Mesendoderm (in vitro differentiated cells): ENCODE data around the gene TATDN3.
"Not testable (repeated sequence)": the region's sequence is repeated elsewhere in the genome, so short reads cannot be mapped to it uniquely, and the experiment has no call there.

Source experiments
- DNase-seq: peaks from one replicate; pipeline ENCODE4 v3.0.0; 2013
- H2AK5ac ChIP-seq: 2 replicates; pipeline ENCODE4 v1.6.1; 2013; ENCODE audit warnings: low read length, inconsistent platforms
- H2BK120ac ChIP-seq: 2 replicates; pipeline ENCODE4 v1.6.1; 2013; ENCODE audit warnings: low read depth, mild to moderate bottlenecking, low read length, moderate library complexity, mixed read lengths
- H2BK15ac ChIP-seq: replicated peaks from 2 replicates; pipeline ENCODE4 v1.6.1; 2013; ENCODE audit warnings: low read depth, mild to moderate bottlenecking, moderate library complexity
- H2BK5ac ChIP-seq: 2 replicates; pipeline ENCODE4 v1.6.1; 2013; ENCODE audit warnings: low read length, inconsistent platforms
- H3K18ac ChIP-seq: 2 replicates; pipeline ENCODE4 v1.6.1; 2013; ENCODE audit warnings: mild to moderate bottlenecking, low read length, mixed read lengths
- H3K23ac ChIP-seq: one replicate; pipeline ENCODE4 v1.6.1; 2013; ENCODE audit warnings: low read length
- H3K27ac ChIP-seq: 2 replicates; pipeline ENCODE4 v1.5.1; 2013; ENCODE audit warnings: low read depth, mild to moderate bottlenecking, inconsistent platforms, low read length, moderate library complexity
- H3K27me3 ChIP-seq: 2 replicates; pipeline ENCODE4 v1.6.1; 2013; ENCODE audit warnings: low read length, control low read depth, mild to moderate bottlenecking, inconsistent platforms; ENCODE audit not compliant: insufficient read depth, poor library complexity
- H3K36me3 ChIP-seq: 2 replicates; pipeline ENCODE4 v1.6.1; 2013; ENCODE audit warnings: low read length, inconsistent platforms; ENCODE audit not compliant: control insufficient read depth, insufficient read depth
- H3K4ac ChIP-seq: one replicate; pipeline ENCODE4 v1.6.1; 2013; ENCODE audit warnings: low read depth, mild to moderate bottlenecking, low read length, moderate library complexity
- H3K4me1 ChIP-seq: 2 replicates; pipeline ENCODE4 v1.6.1; 2013; ENCODE audit warnings: low read depth, low read length, inconsistent platforms; ENCODE audit not compliant: control insufficient read depth
- H3K4me2 ChIP-seq: 2 replicates; pipeline ENCODE4 v1.6.1; 2013; ENCODE audit warnings: low read length
- H3K4me3 ChIP-seq: 2 replicates; pipeline ENCODE4 v1.5.1; 2013; ENCODE audit warnings: mild to moderate bottlenecking, low read length
- H3K56ac ChIP-seq: one replicate; pipeline ENCODE4 v1.6.1; 2013; ENCODE audit warnings: low read length
- H3K79me1 ChIP-seq: 2 replicates; pipeline ENCODE4 v1.6.1; 2013; ENCODE audit warnings: low read length, inconsistent platforms
- H3K79me2 ChIP-seq: 2 replicates; pipeline ENCODE4 v1.6.1; 2013; ENCODE audit warnings: mild to moderate bottlenecking, low read length; ENCODE audit not compliant: control insufficient read depth, insufficient read depth
- H3K9ac ChIP-seq: 2 replicates; pipeline ENCODE4 v1.6.1; 2013; ENCODE audit warnings: low read length, inconsistent platforms
- H4K5ac ChIP-seq: one replicate; pipeline ENCODE4 v1.6.1; 2013; ENCODE audit warnings: low read length
- H4K8ac ChIP-seq: one replicate; pipeline ENCODE4 v1.6.1; 2013; ENCODE audit warnings: low read depth, mild to moderate bottlenecking, control low read depth, low read length, moderate library complexity
- WGBS: extraction: QIAGEN DNeasy Blood & Tissue Kit; methylation state at CpG from one replicate; pipeline ENCODE4 v1.1.7; 2013; ENCODE audit warnings: low lambda C conversion rate, missing lambda C conversion rate; ENCODE audit not compliant: insufficient coverage; ENCODE audit errors: extremely low coverage; 5-methylcytosine and 5-hydroxymethylcytosine counted together

TATDN3 gene

DNA sequence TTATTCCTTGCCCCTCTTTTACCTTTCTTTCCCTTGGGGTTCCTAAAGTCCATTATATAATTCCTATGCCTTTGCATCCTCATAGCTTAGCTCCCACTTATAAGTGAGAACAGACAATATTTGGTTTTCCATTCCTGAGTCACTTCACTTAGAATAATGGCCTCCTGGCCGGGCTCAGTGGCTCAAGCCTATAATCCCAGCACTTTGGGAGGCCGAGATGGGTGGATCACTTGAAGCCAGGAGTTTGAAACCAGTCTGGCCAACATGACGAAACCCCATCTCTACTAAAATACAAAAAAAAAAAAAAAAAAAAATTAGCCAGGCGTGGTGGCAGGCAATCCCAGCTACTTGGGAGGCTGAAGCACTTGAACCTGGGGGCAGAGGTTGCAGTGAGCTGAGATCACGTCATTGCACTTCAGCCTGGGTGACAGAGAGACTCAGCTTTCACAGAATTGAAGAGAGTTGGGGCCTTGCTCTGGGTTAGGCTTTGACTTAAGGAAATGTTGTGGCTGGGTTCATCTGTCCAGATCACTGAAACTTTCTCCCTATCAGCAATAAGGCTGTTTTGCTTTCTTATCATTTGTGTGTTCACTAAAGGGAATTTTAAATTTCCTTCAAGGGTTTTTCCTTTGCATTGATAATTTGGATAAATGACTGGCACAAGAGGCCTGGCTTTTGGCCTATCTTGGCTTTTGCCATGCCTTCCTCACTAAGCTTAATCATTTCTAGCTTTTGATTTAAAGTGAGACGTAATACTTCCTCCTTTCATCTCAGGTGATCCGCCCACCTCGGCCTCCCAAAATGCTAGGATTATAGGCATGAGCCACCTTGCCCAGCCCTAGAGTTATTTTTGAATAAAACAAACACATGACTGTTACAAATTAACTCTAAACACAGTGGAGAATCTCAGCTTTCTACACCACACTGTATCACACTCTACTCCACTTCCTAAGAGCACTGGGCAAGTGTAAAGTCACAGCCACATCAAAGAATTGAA, 41.8 kb downstream of the TATDN3 start:
- H3K36me3 ChIP-seq, DNase-seq, H3K27me3 ChIP-seq: not testable (repeated sequence)

GRCh38 chr1:212838145-212838544, 46.5 kb downstream of the TATDN3 start:
- no peak overlapping the region for H3K18ac ChIP-seq
- no CpG with 5 or more reads among the region's 5 CpGs for WGBS
- H3K4ac ChIP-seq = no peak overlapping the region
- H3K36me3 ChIP-seq = no peaks in the 10 kb centered on the region
- DNase-seq = no peak
- H3K27ac ChIP-seq = no peak overlapping the region
- no peak overlapping the region for H3K4me2 ChIP-seq
- no peak overlapping the region for H4K5ac ChIP-seq
- no peaks in the 10 kb centered on the region for H3K79me2 ChIP-seq
- no peak overlapping the region for H3K56ac ChIP-seq
- no peaks in the 10 kb centered on the region for H3K4me1 ChIP-seq
- no peak overlapping the region for H2AK5ac ChIP-seq
- no peak overlapping the region for H3K9ac ChIP-seq
- no peaks in the 10 kb centered on the region for H3K27me3 ChIP-seq
- H3K79me1 ChIP-seq = no peaks in the 10 kb centered on the region
- H2BK5ac ChIP-seq = no peak overlapping the region
- H3K4me3 ChIP-seq = no peak overlapping the region
- no peak overlapping the region for H4K8ac ChIP-seq
- H2BK120ac ChIP-seq = no peak overlapping the region
- H2BK15ac ChIP-seq = no peak overlapping the region
- no peak overlapping the region for H3K23ac ChIP-seq

More for the DNA sequence above, 41.8 kb downstream of the TATDN3 start:
- H3K4me2 ChIP-seq, H3K56ac ChIP-seq, H3K4me3 ChIP-seq, H3K23ac ChIP-seq, H4K5ac ChIP-seq, H3K4ac ChIP-seq, H2BK15ac ChIP-seq, H3K18ac ChIP-seq, H3K79me1 ChIP-seq, H3K9ac ChIP-seq, H2AK5ac ChIP-seq, H2BK120ac ChIP-seq, H4K8ac ChIP-seq, H3K79me2 ChIP-seq, H3K4me1 ChIP-seq, H3K27ac ChIP-seq, H2BK5ac ChIP-seq: not testable (repeated sequence)
- WGBS = no CpG with 5 or more reads among the region's 8 CpGs

DNA sequence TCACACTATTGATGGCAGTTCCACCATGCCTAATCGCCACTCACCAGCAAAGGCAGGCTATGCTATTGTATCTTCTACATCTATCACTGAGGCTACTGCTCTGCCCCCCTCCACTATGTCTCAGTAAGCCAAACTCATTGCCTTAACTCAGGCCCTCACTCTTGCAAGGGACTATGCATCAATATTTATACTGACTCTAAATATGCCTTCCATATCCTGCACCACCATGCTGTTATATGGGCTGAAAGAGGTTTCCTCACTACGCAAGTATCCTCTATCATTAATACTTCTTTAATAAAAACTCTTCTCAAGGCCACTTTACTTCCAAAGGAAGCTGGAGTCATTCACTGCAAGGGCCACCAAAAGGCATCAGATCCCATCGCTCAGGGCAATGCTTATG, 52.8 kb downstream of the TATDN3 start:
- H2BK5ac ChIP-seq, H2AK5ac ChIP-seq, H3K36me3 ChIP-seq, H3K27me3 ChIP-seq, H3K56ac ChIP-seq, H2BK120ac ChIP-seq, H3K23ac ChIP-seq, H3K4me1 ChIP-seq, H3K18ac ChIP-seq, H3K79me2 ChIP-seq, H3K27ac ChIP-seq, H3K4me2 ChIP-seq, H2BK15ac ChIP-seq, H3K9ac ChIP-seq, DNase-seq, H4K5ac ChIP-seq, H4K8ac ChIP-seq, H3K4ac ChIP-seq, H3K4me3 ChIP-seq, H3K79me1 ChIP-seq: not testable (repeated sequence)
- WGBS = no CpG with 5 or more reads among the region's 3 CpGs

DNA sequence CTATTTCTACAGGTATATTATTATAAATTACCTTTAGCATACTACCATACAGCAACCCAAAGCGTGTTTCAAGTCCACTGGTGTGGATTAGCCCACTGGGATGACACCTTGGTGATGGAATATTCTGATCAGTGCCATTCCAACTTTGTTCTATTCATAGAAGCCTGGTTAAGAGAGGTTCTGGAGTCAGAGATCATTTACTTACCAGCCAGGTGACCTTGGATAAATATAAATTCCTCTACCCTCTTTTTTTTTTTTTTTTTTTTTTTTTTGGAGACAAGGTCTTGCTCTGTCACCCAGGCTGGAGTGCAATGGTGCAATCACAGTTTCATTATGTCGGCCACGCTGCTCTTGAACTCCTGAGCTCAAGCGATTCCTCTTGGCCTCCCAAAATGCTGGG, 55.9 kb downstream of the TATDN3 start, which contains the start of gene SPATA45:
Gene SPATA45 (minus strand): TSS at position 101 of the 400 bp plus-strand sequence. CDS start 11,500 bp downstream, outside the sequence.
- no peaks in the 10 kb centered on the region for H3K36me3 ChIP-seq
- no peak within 1 kb of the TSS for H3K23ac ChIP-seq
- H3K79me2 ChIP-seq = no peaks in the 10 kb centered on the region
- H3K4me1 ChIP-seq = no peaks in the 10 kb centered on the region
- no peak within 1 kb of the TSS for H2BK120ac ChIP-seq
- no peak for DNase-seq
- no peak within 1 kb of the TSS for H2AK5ac ChIP-seq
- peak within 1 kb of the TSS; percentile 3 for H3K56ac ChIP-seq
- H3K4me3 ChIP-seq = no peak within 1 kb of the TSS
- H2BK5ac ChIP-seq = no peak within 1 kb of the TSS
- no peaks in the 10 kb centered on the region for H3K79me1 ChIP-seq
- no peak within 1 kb of the TSS for H3K27ac ChIP-seq
- no peak within 1 kb of the TSS for H3K18ac ChIP-seq
- no CpG with 5 or more reads among the region's 4 CpGs for WGBS
- no peak within 1 kb of the TSS for H3K4me2 ChIP-seq
- no peak within 1 kb of the TSS for H3K9ac ChIP-seq
- no peaks in the 10 kb centered on the region for H3K27me3 ChIP-seq
- no peak within 1 kb of the TSS for H2BK15ac ChIP-seq
- H4K8ac ChIP-seq = no peak within 1 kb of the TSS
- no peak within 1 kb of the TSS for H4K5ac ChIP-seq
- no peak within 1 kb of the TSS for H3K4ac ChIP-seq

GRCh38 chr1:212852105-212852688, 60.5 kb downstream of the TATDN3 start:
- Histone ChIP-seq H3K4ac (no peak overlapping the region), H3K23ac (no peak overlapping the region), H3K4me2 (no peak overlapping the region), H3K79me2 (peaks cover 2% of the 10 kb centered on the region), H3K9ac (no peak overlapping the region), H3K18ac (no peak overlapping the region), H3K27me3 (no peaks in the 10 kb centered on the region), H2AK5ac (no peak overlapping the region), H3K79me1 (no peaks in the 10 kb centered on the region), H4K5ac (no peak overlapping the region), H2BK120ac (no peak overlapping the region), H3K27ac (no peak overlapping the region), H2BK15ac (no peak overlapping the region), H4K8ac (no peak overlapping the region), H3K4me1 (no peaks in the 10 kb centered on the region), H3K4me3 (no peak overlapping the region), H3K36me3 (no peaks in the 10 kb centered on the region), H3K56ac (no peak overlapping the region), H2BK5ac (no peak overlapping the region)
- WGBS = no CpG with 5 or more reads among the region's 5 CpGs
- no peak for DNase-seq
